Esophagus squamous epithelium (tissue), 4 donors: ENCODE data around the gene INPP4B.

Experiments
- CTCF ChIP-seq, 6 experiments: fragments of 450-650 bp in 4 of 6; fragments of 200-600 bp in 2 of 6; sonication (generic) in 2 of 6; IDR thresholded peaks; one replicate each; pipeline ENCODE4 v1.5.1; 2016 to 2019; ENCODE audit warnings: antibody characterized with exemption in 6 of 6, mild to moderate bottlenecking in 4 of 6, moderate library complexity in 4 of 6
- POLR2A ChIP-seq, 4 donors: fragments of 450-650 bp; IDR thresholded peaks; one replicate each; pipeline ENCODE4 v1.6.1; 2017; ENCODE audit warnings: antibody characterized with exemption in 4 of 4, mild to moderate bottlenecking in 4 of 4, moderate library complexity in 3 of 4

- no peak for TF ChIP-seq CTCF (IDR thresholded peaks at IDR 0.05)
- TF ChIP-seq POLR2A (IDR thresholded peaks at IDR 0.05), result no peak
Observed at GRCh38 chr4:142663828-142664227, 182.3 kb downstream of the INPP4B start.
